Measurements from ENCODE around the gene CENPP.

CENPP gene

GRCh38 chr9:92325269-92325990, at the start of gene CENPP, which contains the start of gene NOL8:
Gene CENPP, plus strand, starts transcription at chr9:92325953.
Gene NOL8, minus strand, starts transcription at chr9:92325350. Its CDS starts 1,189 bp downstream, at chr9:92324161.
- Histone ChIP-seq H3K4me1 (ENCODE audit: insufficient read depth, low read length) (peaks cover 20% of the 10 kb centered on the region), H3K27me3 (ENCODE audit: control insufficient read depth in 1 of 2, insufficient read depth in 2 of 2, low read length in 2 of 2) (no peaks in the 10 kb centered on the region), H3K27ac (ENCODE audit: low read depth, low read length) (peak within 1 kb of the TSS; percentile 99), H3K4me3 (ENCODE audit: low read depth in 1 of 2, low read length in 2 of 2) (peak within 1 kb of the TSS; percentile 72 to 98), H3K9me3 (ENCODE audit: low read length) (no peaks in the 10 kb centered on the region), H3K36me3 (ENCODE audit: insufficient read depth, low read length) (peaks cover 22% of the 10 kb centered on the region), H3K9ac (ENCODE audit: low read length) (peak within 1 kb of the TSS; percentile 33)

- no peaks in the 10 kb centered on the region for H3K27me3 ChIP-seq (ENCODE audit: control insufficient read depth in 1 of 2, insufficient read depth in 2 of 2, low read length in 2 of 2)
- H3K9ac ChIP-seq (ENCODE audit: low read length), result no peak overlapping the region
- no peaks in the 10 kb centered on the region for H3K4me1 ChIP-seq (ENCODE audit: insufficient read depth, low read length)
- no peak overlapping the region for H3K27ac ChIP-seq (ENCODE audit: low read depth, low read length)
- H3K4me3 ChIP-seq (ENCODE audit: low read depth in 1 of 2, low read length in 2 of 2), result no peak overlapping the region
- no peaks in the 10 kb centered on the region for H3K9me3 ChIP-seq (ENCODE audit: low read length)
- peaks cover 73% of the 10 kb centered on the region for H3K36me3 ChIP-seq (ENCODE audit: insufficient read depth, low read length)
These were observed 49.3 kb upstream of the CENPP start for GRCh38 chr9:92276331-92277032.

- Histone ChIP-seq H3K27me3 (ENCODE audit: control insufficient read depth in 1 of 2, insufficient read depth in 2 of 2, low read length in 2 of 2) (no peaks in the 10 kb centered on the region), H3K4me3 (ENCODE audit: low read depth in 1 of 2, low read length in 2 of 2) (no peak overlapping the region), H3K27ac (ENCODE audit: low read depth, low read length) (no peak overlapping the region), H3K36me3 (ENCODE audit: insufficient read depth, low read length) (peaks cover 70% of the 10 kb centered on the region), H3K9ac (ENCODE audit: low read length) (no peak overlapping the region), H3K4me1 (ENCODE audit: insufficient read depth, low read length) (no peaks in the 10 kb centered on the region), H3K9me3 (ENCODE audit: low read length) (no peaks in the 10 kb centered on the region)
These were observed 47.6 kb upstream of the CENPP start for GRCh38 chr9:92278110-92278509.

- Histone ChIP-seq H3K4me3 (ENCODE audit: low read depth in 1 of 2, low read length in 2 of 2) (no peak overlapping the region), H3K27ac (ENCODE audit: low read depth, low read length) (no peak overlapping the region), H3K9me3 (ENCODE audit: low read length) (no peaks in the 10 kb centered on the region), H3K9ac (ENCODE audit: low read length) (no peak overlapping the region), H3K36me3 (ENCODE audit: insufficient read depth, low read length) (peaks cover 72% of the 10 kb centered on the region), H3K4me1 (ENCODE audit: insufficient read depth, low read length) (no peaks in the 10 kb centered on the region), H3K27me3 (ENCODE audit: control insufficient read depth in 1 of 2, insufficient read depth in 2 of 2, low read length in 2 of 2) (no peaks in the 10 kb centered on the region)
These were observed 46.5 kb upstream of the CENPP start for GRCh38 chr9:92279302-92279701.

- no peak overlapping the region for H3K9ac ChIP-seq (ENCODE audit: low read length)
- H3K27me3 ChIP-seq (ENCODE audit: control insufficient read depth in 1 of 2, insufficient read depth in 2 of 2, low read length in 2 of 2), result no peaks in the 10 kb centered on the region
- H3K27ac ChIP-seq (ENCODE audit: low read depth, low read length), result no peak overlapping the region
- H3K9me3 ChIP-seq (ENCODE audit: low read length), result no peaks in the 10 kb centered on the region
- H3K4me1 ChIP-seq (ENCODE audit: insufficient read depth, low read length), result peaks cover 18% of the 10 kb centered on the region
- H3K36me3 ChIP-seq (ENCODE audit: insufficient read depth, low read length), result peaks cover 9% of the 10 kb centered on the region
- H3K4me3 ChIP-seq (ENCODE audit: low read depth in 1 of 2, low read length in 2 of 2), result no peak overlapping the region
These were observed 35.9 kb upstream of the CENPP start for GRCh38 chr9:92289708-92290390.

GRCh38 chr9:92290785-92291429, 34.8 kb upstream of the CENPP start:
- Histone ChIP-seq H3K36me3 (ENCODE audit: insufficient read depth, low read length) (no peaks in the 10 kb centered on the region), H3K9me3 (ENCODE audit: low read length) (no peaks in the 10 kb centered on the region), H3K4me3 (ENCODE audit: low read depth in 1 of 2, low read length in 2 of 2) (no peak overlapping the region), H3K27ac (ENCODE audit: low read depth, low read length) (no peak overlapping the region), H3K27me3 (ENCODE audit: control insufficient read depth in 1 of 2, insufficient read depth in 2 of 2, low read length in 2 of 2) (no peaks in the 10 kb centered on the region), H3K4me1 (ENCODE audit: insufficient read depth, low read length) (peaks cover 18% of the 10 kb centered on the region), H3K9ac (ENCODE audit: low read length) (no peak overlapping the region)

GRCh38 chr9:92291577-92291976, 34.2 kb upstream of the CENPP start:
- Histone ChIP-seq H3K27ac (ENCODE audit: low read depth, low read length) (no peak overlapping the region), H3K4me3 (ENCODE audit: low read depth in 1 of 2, low read length in 2 of 2) (no peak overlapping the region), H3K27me3 (ENCODE audit: control insufficient read depth in 1 of 2, insufficient read depth in 2 of 2, low read length in 2 of 2) (no peaks in the 10 kb centered on the region), H3K4me1 (ENCODE audit: insufficient read depth, low read length) (peaks cover 18% of the 10 kb centered on the region), H3K9ac (ENCODE audit: low read length) (no peak overlapping the region), H3K36me3 (ENCODE audit: insufficient read depth, low read length) (no peaks in the 10 kb centered on the region), H3K9me3 (ENCODE audit: low read length) (no peaks in the 10 kb centered on the region)

- peak overlapping the region; percentile 58 to 88 for H3K4me3 ChIP-seq (ENCODE audit: low read depth in 1 of 2, low read length in 2 of 2)
- no peaks in the 10 kb centered on the region for H3K27me3 ChIP-seq (ENCODE audit: control insufficient read depth in 1 of 2, insufficient read depth in 2 of 2, low read length in 2 of 2)
- peak overlapping the region; percentile 86 for H3K27ac ChIP-seq (ENCODE audit: low read depth, low read length)
- H3K4me1 ChIP-seq (ENCODE audit: insufficient read depth, low read length), result peaks cover 18% of the 10 kb centered on the region
- peaks cover 7% of the 10 kb centered on the region for H3K36me3 ChIP-seq (ENCODE audit: insufficient read depth, low read length)
- peak overlapping the region; percentile 45 for H3K9ac ChIP-seq (ENCODE audit: low read length)
- H3K9me3 ChIP-seq (ENCODE audit: low read length), result no peaks in the 10 kb centered on the region
These were observed 33.2 kb upstream of the CENPP start for GRCh38 chr9:92292338-92293074.

GRCh38 chr9:92293075-92293354, 32.7 kb upstream of the CENPP start:
- Histone ChIP-seq H3K9ac (ENCODE audit: low read length) (peak overlapping the region; percentile 45), H3K4me3 (ENCODE audit: low read depth in 1 of 2, low read length in 2 of 2) (peak overlapping the region; percentile 58 to 88), H3K27me3 (ENCODE audit: control insufficient read depth in 1 of 2, insufficient read depth in 2 of 2, low read length in 2 of 2) (no peaks in the 10 kb centered on the region), H3K9me3 (ENCODE audit: low read length) (no peaks in the 10 kb centered on the region), H3K4me1 (ENCODE audit: insufficient read depth, low read length) (peaks cover 18% of the 10 kb centered on the region), H3K27ac (ENCODE audit: low read depth, low read length) (peak overlapping the region; percentile 86), H3K36me3 (ENCODE audit: insufficient read depth, low read length) (peaks cover 13% of the 10 kb centered on the region)

GRCh38 chr9:92293452-92294296, 32.1 kb upstream of the CENPP start, which contains the start of gene IARS1:
Gene IARS1, minus strand, starts transcription at chr9:92293697. Its CDS starts 4,278 bp downstream, at chr9:92289419.
- H3K4me1 ChIP-seq (ENCODE audit: insufficient read depth, low read length), result peaks cover 18% of the 10 kb centered on the region
- H3K27ac ChIP-seq (ENCODE audit: low read depth, low read length), result peak within 1 kb of the TSS; percentile 86
- no peaks in the 10 kb centered on the region for H3K27me3 ChIP-seq (ENCODE audit: control insufficient read depth in 1 of 2, insufficient read depth in 2 of 2, low read length in 2 of 2)
- no peaks in the 10 kb centered on the region for H3K9me3 ChIP-seq (ENCODE audit: low read length)
- peaks cover 14% of the 10 kb centered on the region for H3K36me3 ChIP-seq (ENCODE audit: insufficient read depth, low read length)
- H3K4me3 ChIP-seq (ENCODE audit: low read depth in 1 of 2, low read length in 2 of 2), result peak within 1 kb of the TSS; percentile 58 to 88
- H3K9ac ChIP-seq (ENCODE audit: low read length), result peak within 1 kb of the TSS; percentile 45

Data from muscle layer of colon (tissue), 2 donors.